ENCODE measurements around the gene RHBDL2.
"Not testable (repeated sequence)": the region's sequence is repeated elsewhere in the genome, so short reads cannot be mapped to it uniquely, and the experiment has no call there.

Gene RHBDL2

DNA sequence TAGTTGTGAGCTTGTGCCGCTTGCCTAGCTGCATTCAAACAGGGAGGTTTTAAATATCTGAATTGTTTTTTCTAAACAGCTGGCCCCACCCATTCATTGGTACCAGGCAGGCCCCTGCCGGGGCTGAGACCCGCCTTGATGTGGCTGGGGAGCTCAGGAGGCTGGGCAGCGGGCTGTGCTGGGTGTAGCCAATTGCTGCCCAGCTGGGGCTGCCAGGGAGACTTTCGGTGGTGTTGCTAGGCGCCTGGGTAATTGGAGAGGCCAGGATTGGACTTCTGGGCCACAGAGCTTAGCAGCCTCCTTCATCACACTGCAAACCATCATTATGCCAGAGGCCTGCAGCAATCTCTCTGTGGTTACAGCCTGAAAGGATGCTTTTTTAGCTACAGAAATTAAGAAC is 12.2 kb downstream of the RHBDL2 start:
- ATAC-seq = no peak

DNA sequence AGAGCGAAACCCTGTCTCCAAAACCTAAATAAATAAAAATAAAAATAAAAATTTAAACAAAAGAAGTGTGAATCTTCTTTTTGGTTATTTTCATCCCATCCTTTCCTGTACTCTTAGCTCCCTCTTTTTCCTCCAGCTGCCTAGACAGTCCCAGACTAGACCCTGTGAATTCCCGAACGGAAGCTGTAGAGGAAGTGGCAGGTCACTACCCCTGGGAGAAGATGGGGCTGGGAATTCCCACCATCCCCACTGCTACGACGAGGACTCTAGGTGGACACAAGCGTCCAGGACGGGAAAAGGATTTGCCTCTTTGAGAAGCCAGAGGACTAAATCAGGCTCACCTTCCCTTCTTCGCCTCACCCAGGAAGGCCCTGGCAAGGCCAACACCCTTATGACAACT is 12.6 kb downstream of the RHBDL2 start:
- no peak for ATAC-seq

DNA sequence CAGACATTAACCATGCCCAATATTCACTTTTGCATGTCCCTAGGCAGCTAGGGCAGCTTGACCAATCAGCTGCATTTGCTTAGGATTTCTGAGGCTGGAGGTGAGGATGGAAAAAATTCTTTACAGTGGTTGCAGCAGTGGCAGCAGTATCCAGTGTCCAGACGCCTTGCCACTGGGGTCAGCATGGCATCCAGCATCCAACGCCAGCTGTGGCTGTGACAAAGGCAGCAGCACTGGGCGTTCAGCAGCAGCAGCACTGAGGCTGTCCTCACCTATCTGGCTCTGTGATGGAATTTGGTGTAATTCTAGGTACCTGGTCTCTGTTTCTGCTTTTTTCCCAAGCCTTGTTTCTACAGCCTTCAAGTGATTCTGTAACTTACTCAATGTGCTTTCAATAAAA is 15.5 kb downstream of the RHBDL2 start:
- no peak for ATAC-seq

DNA sequence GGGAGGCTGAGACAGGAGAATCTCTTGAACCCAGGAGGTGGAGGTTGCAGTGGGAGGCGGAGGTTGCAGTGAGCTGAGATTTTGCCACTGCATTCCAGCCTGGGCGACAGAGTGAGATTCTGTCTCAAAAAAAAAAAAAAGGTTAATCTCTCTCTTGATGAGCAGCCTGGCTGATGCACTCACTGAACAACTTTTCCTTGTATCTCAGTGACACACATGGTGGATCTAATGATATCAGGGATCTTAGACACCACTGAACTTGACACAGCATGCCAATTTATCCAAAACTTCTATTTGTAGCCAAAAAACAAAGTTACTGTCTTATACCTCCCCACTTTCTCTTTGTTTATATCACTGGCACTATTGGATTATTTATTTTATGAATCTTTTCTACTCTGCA is 16.2 kb downstream of the RHBDL2 start:
- no peak for ATAC-seq

DNA sequence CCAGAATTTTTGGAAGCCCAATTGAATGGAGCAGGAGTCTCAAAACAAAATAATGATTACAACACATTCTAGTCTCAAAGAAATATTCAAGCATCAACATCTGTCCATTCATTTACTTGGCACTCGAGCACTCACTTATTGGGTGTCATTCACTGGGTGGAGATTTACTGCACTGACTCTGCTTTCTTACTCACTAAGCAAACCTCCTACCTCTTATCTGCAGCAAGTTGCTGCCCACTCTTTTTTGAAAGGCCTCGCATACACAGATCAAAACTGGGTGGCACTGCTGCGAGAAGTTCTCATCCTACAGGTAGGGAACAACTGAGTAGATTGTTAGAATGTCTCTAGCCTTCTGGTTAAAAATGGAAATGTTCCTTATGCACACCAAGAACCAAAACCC is 18.0 kb downstream of the RHBDL2 start:
- no peak for ATAC-seq

DNA sequence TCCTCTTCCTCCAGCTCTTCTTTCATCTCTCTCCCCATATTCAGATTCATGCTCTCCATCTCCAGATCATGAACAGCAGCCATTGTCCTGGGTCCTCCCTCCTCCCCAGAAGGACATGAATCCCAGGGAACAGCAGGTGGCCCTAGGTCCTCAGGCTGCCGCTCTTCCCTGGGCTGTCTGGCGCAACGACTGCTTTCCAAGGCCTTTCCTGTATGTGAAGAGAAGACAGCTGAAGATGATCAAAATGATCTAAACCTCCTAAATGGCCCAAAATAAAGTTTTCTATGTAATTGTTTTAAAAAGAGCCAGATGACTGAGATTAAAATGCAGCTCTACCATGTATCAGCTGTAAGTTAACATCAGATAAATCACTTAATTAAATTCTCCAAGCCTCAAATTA is 22.5 kb downstream of the RHBDL2 start:
- no peak for ATAC-seq

DNA sequence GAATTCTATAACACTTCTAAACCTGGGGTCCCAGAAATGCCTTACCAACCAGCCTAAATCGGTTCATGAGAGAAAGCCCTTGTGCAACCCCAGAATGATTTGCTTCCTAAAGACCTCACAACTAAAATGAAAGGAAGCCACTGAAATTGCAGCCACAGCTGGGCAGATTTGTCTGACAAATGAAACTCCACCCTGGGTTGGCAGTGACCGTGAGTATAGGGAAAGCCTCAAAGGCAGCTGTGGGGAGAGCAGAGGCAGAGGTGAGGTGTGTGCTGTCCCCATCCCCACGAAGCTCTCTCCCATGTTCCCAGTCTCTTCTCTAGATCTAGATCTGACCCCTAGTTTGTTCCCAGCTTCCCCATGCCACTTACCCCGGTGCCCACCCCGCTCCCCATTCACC is 23.1 kb downstream of the RHBDL2 start:
- ATAC-seq = no peak

DNA sequence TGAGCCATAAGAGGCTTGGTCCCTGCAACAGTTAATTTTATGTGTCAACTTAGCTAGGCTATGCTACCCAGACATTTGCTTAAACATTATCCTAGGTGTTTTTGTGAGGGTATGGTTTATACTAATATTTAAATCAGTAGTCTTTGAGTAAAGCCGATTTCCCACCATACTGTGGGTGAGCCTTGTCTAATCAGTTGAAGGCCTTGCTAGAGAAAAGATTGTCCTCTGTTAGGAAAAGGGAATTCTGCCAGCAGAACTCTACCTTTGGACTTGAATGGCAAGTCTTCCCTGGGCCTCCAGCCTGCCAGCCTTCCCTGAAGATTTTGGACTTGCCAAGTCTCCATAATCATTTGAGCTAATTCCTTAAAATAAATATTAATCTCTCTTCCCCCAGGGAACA is 23.9 kb downstream of the RHBDL2 start:
- no peak for ATAC-seq

DNA sequence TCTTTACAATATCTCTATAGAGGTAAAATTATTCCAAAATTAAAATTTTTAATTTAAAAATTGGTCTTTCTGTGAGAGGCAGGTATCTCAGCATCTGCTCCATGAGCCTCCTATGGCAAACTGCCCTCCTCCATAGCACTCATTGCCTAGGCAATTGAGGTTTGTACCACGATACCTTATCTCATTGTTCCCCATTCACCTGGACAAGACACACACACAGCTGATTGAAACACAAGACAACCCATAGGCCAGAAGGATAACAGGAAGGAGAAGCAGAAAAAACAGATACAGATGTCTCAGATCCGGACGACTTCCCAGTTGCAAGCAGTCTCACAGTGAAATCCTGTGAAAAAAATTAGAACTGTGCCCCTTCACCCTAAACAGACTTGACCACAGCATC is 24.3 kb downstream of the RHBDL2 start:
- no peak for ATAC-seq

DNA sequence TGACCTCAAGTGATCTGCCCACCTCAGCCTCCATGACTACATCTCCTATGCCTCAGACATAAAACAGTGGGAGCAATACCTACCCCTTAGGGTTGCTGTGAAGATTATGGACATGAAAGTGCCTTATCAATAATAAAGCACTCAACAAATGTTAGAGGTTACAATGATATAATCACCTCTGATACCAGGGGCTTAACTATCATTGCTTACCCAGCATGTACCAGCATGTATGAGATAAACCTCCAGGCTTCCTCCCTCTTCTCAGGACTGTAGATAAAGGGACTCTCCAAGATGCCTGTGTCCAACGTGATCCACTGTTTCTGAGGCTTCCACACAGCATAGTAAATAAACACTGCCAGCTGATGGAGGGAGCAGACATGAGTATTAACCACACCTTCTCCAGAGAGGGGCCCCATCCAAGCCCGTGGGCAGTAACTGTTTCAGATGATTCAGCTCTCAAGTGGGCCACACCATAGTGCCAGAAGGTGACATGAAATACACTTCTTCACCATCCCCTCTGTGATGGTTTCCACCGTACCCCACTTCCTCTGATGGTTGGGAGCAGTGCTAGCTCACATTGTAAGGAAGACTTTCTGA is 26.2 kb downstream of the RHBDL2 start:
- no peak for ATAC-seq

DNA sequence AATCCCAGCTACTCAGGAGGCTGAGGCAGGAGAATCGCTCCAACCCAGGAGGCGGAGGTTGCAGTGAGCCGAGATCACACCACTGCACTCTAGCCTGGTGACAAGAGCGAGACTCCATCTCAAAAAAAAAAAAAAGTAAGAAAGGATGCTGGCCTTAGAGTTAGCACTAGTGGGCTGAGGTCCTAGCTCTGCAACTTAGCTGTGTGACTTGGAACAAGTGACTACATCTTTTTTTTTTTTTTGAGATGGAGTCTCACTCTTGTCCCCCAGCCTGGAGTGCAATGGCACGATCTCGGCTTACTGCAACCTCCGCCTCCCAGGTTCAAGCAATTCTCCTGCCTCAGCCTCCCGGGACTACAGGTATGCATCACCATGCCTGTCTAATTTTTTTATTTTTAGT is 26.7 kb downstream of the RHBDL2 start:
- ATAC-seq = not testable (repeated sequence)

DNA sequence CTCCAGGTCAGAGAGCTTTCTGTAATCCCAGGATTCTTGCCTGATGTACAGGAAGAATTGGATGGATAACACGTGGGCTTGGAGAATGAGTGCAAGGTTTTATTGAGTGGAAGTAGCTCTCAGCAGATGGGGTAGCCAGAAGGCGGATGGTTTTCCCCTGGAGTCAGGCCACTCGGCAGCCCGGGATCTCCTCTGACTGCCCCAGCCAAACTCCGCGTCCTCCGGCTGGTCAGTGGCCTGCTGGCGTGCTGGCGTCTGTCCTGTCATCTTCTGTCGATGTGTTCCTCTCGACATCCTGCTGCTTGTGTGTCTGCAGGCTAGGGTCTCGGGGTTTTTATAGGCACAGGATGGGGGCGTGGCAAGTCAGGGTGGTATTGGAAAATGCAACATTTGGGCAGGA is 32.8 kb downstream of the RHBDL2 start:
- no peak for ATAC-seq

DNA sequence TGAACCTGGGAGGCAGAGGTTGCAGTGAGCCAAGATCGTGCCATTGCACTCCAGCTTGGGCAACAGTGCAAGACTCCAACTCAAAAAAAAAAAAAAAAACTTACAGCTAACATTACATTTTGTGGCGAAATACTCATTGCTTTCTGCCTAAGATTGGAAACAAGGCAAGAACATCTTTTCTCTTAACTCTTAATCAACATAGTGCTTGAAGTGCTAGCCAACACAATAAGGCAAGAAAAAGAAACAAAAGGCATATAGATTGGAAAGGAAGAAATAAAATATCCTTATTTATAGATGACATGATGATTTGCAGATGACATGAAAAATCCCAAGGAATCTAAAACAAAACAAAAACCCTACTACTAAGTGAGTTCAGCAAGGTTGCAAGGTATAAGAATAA is 35.6 kb downstream of the RHBDL2 start:
- no peak for ATAC-seq

DNA sequence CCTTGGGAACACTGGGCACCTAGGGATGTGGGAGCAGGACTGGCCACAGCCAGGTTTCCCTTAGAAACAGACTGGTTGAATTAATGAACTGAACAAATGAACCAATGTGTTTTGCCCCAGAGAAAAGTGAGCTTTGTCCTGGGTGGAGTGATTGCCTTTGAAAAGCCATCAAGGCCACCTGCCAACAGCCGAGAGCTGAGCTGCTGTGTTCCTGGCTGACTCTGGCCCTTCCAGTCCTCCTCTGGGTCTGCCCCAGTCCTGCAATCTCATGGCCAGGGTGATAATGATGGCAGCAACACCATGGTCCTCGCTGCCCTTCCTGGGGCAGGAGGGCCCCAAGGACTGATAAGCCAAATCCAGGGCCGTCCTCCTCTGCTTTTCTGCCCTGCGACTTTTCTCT is 42.1 kb downstream of the RHBDL2 start:
- ATAC-seq = no peak

DNA sequence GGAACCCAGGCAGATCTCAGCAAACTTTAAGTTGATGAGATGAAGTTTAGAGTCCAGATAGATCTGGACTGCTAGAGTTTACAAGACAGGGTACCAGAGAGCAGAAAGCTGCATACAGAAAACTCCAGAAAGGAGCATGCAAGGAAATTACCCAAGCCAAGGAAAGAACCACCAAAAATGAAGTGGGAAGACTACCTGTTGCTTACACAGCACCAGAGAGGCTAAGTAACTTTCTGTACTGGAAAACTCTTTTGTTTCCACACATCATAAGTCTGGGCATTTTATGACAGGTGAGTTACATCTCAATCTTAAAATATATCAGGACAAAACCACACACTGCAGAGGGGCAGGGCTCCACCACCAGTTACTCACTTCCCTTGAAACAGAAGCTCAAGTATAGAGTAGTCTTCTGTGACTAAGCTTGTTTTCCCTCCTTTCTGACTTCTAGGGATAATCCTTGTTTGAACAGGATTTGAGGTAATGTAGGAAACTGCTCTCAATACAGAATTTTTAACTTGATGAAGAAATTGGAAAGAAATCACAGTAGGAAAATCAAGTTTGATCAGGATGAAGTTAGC is 42.9 kb downstream of the RHBDL2 start:
- no peak for ATAC-seq

DNA sequence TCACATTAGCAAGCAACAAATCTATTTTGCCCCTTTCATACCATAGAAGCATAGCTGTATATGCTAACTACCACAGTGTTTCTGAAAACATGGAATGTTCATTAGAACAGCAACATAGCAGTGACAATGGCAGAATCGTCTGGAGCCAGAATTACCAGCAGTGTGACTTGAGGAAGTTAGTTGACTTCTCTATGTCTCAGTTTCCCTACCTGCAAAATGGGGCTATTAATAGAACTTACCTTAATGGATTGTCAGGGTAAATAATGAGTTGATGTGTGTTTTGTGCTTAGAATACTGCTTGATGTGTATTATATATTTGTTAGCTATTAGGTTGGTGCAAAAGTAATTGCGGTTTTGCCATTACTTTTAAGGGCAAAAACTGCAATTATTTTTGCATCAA is 45.5 kb downstream of the RHBDL2 start:
- ATAC-seq = no peak

DNA sequence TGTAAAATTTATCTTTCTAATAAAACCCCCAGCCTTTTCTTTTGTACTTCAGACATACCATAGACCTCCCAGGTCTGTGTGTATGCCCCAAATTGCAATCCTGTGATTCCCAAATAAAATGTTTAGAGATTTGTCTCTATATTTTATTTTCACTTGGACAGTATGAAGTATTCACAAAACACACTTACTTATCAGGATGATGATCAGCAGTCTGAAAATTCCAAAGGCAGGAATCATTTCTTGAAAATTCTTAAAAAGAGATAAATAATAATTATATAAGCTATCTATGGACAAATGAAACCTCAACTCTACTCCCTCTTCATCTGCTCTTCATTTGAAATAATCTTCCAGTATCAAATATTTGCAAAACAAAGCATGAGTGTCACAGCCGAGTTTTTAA is 48.7 kb downstream of the RHBDL2 start:
- no peak for ATAC-seq

DNA sequence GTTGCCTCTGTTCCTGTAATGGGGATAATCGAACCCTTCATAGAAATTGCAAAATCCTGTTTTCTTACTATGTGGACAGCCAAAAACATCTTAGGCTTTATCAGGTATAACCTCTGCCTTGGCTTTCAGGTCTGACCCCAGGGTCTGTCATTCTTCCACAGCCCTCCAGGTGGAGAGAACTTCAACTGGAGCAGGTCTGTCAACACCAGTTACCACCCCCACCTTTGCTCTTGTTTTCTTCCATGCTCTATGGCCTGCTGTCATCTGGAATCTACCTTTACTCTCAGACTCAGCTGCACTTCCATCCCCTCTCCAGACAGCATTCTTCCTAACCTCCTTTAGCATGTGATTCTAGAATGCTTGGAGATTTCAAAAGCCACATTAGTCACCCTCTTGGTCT is 49.9 kb downstream of the RHBDL2 start:
- no peak for ATAC-seq

DNA sequence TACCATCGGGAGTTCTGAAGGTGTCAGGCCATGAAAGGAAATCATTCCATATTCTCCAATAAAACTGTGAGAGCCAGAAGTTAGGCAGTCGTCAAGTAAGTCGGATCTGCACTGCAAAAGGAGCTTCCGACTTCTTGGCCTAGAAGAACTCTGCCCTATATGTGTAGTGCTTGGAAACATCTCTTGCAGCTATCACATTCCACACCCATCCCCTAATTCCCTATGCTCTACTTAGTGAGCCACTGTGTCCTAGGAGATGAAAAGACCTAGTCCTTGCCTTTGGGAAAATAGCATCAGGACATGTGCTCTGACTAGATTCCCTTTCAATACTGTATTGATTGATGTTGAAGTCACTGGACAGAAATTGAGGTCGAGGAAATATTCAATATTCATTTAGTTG is 52.0 kb downstream of the RHBDL2 start:
- ATAC-seq = no peak

DNA sequence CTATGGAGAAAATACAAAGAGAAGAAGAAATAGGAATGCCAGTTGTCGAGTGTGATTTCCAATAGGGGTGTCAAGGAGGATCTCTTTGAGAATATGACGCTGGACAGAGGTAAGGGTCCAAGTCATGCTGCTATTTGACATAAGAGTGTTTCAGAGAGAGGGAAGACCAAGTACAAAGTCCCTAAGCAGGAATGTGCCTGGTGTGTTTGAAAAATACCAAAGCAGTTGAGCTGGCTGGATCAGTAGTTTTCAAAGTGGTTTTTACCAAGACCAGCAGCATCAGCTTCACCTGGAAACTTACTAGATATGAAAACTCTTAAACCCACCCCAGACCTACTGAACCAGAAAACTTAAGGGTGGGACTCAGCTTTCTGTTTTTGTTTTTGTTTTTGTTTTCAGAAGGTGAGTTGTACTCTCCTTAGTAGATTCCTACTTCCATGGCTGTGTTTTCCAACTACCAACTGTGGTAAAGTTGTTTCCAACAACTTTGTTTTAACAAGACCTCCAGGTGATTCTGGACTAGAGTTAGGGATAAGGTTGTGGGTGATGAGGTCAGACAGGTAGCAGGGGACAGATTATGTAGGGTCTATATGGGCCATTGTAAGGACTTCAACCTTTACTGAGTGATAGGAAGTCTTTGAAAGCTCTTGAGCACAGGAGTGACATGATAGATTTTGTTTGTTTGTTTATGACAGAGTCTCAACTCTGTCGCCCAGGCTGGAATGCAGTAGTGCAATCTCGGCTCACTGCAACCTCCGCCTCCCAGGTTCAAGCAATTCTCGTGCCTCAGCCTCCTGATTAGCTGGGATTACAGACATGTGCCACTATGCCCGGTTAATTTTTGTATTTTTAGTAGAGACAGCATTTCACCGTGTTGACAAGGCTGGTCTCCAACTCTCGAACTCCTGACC is 53.0 kb downstream of the RHBDL2 start:
- ATAC-seq = no peak

DNA sequence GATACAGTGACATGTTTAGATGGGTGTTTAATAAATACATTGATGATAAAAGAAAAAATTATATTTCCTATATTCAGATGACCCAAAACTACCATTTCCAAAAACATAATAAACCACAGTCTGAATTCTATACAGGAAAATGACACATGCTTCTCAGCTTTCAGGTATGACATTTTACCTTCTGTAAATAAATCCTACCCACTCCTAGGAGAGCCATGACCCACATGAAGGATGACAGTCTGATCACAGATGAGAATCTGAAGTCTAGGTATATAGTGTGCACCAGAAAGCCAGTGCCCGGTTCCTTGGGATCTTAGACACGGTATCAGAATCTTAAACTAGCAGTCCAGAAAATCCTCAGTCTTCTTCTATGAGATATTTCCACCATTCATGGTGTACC is 56.5 kb downstream of the RHBDL2 start:
- ATAC-seq = no peak

DNA sequence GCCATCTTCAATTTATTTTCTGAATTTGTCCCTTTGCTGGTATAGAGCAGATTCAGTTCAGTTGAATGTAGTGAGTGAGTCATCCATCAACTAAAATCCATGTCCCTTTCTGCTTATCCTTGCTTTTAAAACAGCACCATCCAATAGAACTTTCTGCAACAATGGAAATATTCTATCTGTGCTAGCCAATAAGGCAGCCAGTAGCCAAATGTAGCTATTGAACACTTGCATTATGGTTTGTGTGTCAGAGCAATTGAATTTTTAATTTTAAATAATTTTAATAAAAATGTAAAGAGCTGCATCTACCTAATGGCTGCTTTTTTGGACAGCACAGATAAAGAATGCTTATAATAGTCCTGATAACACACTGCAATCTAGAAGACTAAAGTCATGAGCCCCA is 60.1 kb downstream of the RHBDL2 start, which contains the start of gene GJA9:
TSS of gene GJA9 (minus strand) at position 101 of the 400 bp plus-strand sequence. CDS start 5,489 bp downstream, outside the sequence.
- ATAC-seq = no peak

DNA sequence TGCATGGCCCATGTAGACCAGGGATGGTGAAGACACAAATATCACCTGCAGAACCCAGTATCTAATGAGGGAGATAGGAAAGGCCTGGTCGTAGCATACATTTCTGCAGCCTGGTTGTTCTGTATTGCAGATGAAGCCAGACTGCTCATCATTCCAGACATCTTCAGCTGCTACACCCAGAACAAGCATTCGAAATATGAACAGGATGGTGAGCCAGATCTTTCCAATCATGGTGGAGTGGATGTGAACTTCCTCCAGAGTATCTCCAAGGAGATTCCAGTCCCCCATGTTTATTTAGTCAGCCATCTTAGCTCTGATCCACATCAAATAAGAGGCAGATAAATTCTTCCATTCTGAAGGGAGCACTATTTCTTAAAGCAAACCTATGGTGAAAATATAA is 65.8 kb downstream of the RHBDL2 start:
- no peak for ATAC-seq

All from activated CD4-positive, CD25-positive, alpha-beta regulatory T cell treated with anti-CD3 and anti-CD28 coated beads, Interleukin-2, amount 50 U/mL, for 24 hours (primary cell).